NCI-H226 (cell line): ENCODE measurements around the gene SLC39A11.
"Not testable (repeated sequence)": the region's sequence is repeated elsewhere in the genome, so short reads cannot be mapped to it uniquely, and the experiment has no call there.

Experiments
- DNase-seq: peaks from one replicate; pipeline ENCODE4 v3.0.0-alpha.2; 2015

Gene SLC39A11

DNA sequence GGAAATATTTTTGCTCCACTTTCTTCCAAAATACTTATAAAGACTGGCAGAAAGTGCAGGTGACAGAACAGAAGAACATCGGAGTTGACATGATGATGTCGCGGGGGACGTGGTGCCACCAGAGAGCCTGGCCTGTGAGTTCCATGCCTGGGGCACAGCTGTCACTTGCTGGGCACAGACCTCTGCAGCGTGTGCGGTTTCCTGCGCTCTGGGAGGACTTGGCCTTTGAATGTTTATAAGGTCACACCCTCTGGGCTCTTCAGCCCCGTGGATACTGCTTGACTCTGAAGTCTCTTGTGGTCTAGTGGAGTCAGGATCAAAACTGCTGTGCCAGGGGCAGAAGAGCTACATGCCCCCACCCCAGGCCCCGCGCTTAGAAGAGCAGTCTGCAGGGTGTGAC lies 357.9 kb downstream of the SLC39A11 start:
- no peak for DNase-seq

DNA sequence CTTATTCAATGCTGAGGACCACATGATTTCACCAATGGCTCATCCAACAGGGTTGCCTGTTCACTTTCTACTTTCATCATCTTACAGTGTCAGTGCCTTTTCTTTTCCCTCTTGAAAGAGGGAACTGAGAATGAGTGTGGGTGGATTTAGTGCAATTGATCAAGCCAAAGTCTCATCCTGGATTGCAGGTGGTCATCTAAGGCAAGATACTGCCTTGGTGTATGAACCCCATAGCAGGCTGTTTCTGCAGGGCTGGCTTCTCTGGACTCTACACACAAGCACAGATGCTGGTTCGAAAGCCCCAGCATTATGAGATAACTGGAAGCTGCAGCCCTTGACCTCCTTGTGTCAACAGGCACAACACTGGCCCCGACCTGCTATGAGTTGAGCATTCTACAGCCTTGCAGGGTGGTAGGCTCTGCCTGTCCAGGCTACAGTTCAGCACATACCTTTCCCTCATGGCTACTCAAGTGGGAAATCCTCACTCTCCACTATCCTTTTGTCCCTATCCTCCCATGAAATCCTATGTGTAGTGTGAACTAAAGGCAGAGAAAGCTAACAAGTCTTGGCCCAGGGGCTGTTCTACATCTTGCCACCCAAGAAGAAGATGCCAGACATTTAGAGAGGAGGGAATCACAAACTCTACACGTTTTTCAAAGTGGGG lies 358.7 kb downstream of the SLC39A11 start:
- DNase-seq = no peak

DNA sequence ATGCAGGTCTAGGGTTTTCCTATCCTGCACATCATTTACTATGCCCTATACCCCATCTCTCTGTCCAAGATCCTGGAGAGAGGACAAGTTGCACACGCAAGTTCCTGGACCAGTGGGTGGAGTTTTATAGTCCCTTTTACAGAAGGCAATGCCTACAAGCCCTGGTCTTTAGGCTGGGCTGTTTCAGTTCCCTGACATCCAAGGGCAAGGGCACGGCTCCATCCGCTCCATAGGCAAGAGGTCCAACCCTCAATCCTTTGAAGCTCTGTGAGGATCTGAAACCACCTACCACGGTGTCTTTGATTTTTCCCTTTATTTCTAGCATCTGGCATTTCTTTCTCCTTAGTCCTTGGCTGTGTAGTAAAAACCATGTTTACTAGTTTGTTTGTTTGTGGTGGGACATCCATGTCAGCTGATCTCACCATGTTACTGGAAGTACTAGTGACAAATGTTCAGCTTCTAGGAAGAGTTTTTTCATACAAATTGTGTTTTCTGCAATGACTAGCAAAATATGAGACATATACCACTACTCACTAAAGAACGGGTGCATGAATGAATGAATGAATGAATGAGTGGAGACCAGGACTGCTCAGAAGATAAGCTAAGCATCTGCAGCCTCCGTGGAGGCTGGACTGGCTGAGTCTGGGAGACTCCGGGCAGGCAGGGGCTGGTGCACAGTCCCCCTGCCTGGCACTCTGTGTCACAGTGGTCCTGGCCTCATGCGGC lies 359.4 kb downstream of the SLC39A11 start:
- no peak for DNase-seq

DNA sequence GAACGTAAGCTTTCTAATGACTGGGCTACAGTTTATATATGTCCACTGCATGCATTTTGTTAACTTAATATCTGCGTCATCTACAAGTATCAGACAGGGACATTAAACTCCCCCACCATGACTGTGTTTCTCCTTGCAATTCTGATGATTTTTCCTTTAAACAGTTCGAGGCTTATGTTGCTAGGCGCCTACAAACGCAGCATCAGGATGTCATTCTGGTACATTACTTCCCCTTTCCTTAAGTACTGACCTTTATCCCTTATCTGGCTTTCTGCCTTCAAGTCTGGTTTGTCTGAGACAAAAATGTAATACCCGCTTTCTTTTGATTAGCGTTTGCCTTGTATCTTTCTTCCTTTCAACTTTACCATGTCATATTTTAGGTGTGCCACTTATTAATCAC lies 362.4 kb downstream of the SLC39A11 start:
- peak; percentile 24 for DNase-seq

DNA sequence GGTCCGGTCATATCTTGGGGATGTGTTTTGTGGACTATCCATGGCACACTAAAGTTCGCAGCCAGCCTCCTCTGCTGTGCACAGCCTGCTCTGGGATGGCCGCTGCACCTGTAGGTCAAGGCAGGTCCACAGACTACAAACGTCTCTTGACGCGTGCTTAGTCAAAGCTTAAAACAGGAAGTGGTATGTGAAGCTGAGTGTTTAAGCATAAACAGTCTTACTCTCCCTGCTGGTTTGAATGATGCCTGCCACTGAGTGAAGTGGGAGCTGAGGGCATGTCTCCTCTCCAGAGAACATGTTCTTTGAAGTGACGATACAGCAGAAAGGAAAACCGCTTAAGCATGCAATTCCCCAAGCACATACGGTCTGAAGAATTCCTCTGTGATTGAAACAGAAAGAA lies 365.6 kb downstream of the SLC39A11 start:
- no peak for DNase-seq

DNA sequence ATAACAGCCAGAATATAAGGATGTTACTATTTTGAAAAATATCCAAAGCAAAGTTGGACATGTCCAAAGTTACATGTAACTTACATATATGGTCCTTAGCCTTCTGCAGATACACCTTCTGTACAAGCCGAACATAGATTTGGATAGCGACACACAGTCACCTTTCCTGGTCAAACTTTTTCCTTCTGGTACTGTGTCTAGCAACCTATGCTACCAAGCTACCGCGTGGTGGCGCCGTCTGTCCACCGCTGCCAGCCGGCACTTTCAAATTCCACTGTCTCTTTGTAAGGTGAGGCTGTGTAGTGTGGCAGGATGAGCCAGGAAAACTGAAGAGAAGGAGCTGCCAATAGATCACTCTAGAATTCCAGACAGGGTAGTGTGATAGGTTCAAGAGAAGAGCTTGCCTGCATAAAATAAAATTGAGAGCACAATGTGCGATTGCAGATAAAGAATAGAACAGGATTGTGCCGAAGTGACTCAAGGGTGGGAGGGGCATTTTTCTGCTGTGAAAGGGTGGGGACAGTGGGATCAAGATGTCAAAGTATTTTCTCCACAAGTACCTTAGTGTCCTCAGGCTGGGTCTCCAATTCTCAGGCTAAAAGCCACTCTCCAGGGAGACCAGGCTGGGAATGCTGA lies 366.9 kb downstream of the SLC39A11 start:
- peak; percentile 22 for DNase-seq

DNA sequence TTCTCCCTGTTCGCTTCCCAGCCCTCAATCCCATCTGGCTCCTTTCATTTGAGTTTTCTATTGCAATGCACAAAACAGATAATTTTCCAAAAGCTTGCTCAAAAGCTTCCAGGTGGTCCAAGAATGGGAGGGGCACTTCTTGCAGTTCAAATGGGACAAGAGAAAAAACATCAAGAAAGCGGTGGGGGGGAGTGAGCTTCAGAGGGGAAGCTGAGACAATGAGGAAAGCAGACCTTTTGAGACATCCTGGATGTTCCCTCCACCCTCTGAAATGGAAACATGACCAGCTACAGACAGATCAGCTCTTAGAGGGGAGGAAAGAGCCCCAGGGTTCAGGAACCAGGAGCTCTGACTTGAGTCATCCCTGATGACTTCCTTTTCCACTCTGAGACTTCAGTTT lies 368.2 kb downstream of the SLC39A11 start:
- DNase-seq = no peak

DNA sequence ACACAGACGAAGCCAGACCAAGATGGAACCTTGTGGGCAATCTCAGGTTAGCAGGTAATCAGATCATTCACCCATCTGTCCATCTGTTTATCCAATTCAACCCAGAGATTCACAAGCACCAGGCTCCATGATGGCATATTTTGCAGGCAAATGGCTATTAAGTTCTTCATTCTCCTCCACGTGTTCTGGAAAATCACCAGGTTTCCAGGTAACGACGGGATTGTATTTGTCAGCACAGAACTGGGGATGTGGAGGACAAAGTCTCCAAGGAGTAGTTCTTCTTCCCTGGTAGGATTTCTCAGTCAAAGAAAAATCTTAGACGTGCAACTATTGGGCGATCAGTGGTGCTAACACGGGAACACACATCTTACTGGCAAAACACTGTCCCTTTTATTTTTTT lies 368.8 kb downstream of the SLC39A11 start:
- DNase-seq = no peak

DNA sequence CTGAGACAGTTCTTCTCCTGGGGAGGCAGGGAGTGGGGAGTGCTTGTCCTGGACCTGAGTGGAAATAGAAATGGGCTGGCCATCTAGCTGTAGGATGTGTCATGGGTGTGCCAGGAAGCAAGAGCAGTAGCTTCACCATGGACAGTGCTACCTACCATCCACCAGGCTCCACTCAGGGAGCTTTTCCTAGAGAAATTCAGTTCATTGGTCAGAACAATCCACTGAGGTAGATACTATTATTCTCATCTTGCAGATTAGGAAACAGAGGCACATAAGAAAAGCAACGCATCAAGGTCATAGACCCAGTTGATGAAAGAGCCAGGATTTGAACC lies 372.0 kb downstream of the SLC39A11 start:
- no peak for DNase-seq

DNA sequence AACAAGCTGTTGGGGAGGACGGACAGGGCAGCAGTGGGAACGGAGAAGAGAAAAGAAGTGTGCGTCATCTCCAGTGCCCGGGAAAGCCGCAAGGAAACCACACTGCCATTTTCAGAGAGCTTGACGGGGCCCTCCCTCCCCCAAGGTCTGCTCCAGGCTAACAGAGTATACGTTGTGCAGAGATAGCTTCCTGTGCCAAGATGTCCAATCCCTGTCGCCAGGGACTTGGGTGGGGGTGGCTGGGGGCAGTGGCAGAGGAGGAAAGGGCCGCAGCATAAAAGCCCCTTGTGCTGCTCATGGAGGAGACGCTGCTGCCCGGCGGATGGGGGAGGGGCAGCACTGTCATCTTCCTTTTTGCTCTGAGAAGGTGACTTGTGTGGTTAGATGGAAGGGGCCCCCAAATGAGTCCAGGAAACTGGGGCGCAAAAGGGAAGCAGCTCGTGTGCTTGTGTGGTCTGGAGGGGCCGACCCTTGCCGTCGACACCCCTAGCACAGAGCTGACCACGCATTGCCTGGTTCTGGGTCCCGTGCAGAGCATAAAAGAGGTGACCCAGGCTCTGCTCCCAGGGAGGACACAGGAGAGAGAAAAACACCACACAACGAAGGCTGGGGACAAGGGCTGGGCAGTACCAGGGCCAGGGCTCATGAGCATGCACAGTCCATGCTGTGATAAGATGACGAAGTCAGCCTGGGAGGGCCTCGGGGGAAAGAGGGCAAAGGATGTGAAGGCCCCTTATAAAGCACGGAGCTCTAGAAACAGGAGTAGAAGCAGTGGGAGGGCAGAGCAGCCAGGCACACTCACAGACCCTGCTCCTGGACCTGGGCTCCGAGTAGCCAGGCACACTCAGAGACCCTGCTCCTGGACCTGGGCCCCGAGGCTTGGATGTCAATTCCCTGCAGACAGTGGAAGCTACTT lies 372.7 kb downstream of the SLC39A11 start:
- DNase-seq = no peak

DNA sequence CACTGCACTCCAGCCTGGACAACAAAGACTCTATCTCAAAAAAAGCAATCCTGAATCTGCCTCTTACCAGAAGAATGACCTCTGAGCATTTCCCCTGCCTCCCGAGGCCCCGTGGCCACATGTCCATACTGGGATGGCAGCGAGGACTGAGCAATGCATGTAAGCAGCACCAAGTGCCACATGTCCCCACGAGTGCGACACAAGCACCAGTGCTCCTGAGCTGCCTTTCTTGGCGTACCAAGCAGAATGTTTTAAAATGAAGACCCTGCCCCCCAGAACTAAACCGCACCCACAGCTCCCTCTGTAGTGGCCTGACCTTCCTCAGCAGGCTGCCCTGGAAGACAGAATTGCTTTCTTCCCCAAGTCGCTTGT lies 373.3 kb downstream of the SLC39A11 start:
- no peak for DNase-seq

DNA sequence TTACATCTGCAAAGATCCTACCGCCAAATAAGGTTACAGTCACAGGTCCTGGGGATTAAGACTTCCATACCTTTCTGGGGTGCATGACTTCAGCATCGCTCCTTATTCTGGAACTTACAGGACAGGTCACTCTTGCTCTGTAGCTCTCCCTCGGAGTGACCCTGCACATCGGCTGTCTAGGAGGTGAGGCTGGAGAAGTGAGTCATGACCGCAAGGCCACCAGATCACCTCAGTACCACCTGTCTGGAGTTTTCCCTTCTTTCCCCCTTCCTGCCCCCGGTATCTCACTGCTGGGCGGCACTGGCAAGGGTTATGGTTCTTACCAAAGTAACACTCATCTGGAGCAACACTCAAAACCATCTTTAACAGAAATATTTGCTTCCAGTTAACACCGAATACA lies 374.8 kb downstream of the SLC39A11 start:
- DNase-seq = no peak

DNA sequence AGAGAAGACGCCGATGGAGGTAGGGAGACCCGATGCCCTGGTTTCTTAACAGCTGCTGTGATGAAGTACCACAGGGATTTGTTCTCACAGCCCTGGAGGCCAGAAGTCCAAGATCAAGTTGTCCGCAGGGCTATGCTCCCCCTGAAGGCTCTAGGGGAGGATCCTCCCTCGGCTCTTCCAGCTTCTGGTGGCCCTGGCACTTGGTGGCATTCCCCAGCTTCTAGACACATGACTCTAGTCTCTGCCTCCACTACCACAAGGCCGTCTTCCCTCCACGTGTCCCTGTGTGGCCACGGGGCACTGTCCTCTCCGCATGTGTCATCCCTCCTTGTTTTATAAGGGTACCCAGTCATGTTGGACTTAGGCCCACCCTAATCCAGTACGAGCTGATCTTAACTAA lies 375.2 kb downstream of the SLC39A11 start:
- no peak for DNase-seq

DNA sequence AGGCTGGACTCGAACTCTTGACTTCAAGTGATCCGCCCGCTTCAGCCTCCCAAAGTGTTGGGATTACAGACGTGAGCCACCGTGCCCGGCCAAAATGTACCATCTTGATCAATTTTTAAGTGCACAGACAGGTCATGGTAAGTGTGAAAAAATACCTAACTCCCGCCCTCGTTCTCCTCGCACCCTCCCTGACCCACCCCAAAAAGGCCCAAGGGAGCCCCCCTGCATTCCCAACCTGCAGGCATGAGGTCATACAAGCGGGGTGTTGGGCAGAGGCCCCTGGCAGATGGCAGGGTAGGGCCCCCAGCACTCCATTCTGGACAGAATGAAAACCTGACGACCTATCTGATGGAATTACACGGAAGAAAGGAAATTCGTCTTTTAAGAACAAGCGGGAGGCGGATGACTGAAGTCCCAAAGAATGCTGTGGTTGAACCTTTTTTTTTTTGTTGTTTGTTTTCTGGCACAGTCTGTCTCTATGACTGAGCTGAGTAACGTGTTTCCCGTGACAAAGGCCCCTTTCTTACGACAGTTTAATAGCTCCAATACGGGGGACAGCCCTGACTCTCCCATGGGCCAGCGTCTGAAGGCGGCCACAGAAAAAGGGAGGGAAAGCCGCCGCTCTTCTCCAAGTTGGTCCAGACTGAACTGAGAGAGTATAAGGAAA lies 376.4 kb downstream of the SLC39A11 start:
- peak; percentile 84 for DNase-seq

DNA sequence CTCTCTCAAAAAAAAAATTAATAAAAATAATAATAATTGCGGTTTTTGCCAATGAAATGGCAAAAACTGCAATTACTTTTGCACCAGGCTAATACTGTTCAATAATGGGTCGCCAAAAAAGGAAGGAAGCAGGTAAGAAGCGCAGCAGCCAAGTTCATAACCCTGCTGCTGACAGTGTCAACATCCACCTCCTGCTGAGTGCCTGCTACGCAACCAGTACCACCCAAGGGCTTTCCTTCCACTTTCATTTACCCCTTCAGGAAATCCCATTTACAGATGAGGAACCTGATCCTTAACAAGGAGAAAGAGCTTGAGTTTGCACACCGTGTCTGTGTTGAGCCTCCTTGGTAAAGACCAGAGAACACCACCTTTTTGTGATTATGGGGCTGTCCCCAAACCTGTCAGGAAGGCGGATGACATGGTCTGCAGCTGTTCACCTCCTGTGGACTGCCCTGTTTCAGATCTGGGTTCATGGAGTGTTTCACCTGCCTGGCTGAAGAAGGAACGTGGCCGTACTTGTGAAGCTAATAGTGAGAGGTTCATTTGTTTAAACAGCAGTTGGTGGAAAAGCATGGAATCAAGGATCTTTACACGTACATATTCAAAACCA lies 378.0 kb downstream of the SLC39A11 start:
- DNase-seq = no peak

DNA sequence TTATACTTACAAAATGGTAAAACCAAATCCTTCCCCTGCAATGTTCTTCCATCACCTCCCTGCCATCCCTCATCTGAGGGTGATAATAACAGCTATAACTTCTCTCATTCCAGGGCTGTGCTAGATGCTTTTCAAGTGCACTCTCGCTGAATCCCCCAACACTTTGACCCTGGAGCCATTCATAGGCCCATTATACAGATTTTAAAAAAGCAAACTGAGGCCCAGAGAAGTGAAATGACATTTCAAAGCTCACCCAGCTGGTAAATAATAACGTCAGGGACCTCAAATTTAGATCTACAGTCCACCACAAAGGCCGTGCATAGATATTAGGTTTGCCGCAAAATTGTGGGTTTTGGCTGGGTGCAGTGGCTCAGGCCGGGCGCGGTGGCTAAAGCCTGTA lies 378.8 kb downstream of the SLC39A11 start:
- no peak for DNase-seq

DNA sequence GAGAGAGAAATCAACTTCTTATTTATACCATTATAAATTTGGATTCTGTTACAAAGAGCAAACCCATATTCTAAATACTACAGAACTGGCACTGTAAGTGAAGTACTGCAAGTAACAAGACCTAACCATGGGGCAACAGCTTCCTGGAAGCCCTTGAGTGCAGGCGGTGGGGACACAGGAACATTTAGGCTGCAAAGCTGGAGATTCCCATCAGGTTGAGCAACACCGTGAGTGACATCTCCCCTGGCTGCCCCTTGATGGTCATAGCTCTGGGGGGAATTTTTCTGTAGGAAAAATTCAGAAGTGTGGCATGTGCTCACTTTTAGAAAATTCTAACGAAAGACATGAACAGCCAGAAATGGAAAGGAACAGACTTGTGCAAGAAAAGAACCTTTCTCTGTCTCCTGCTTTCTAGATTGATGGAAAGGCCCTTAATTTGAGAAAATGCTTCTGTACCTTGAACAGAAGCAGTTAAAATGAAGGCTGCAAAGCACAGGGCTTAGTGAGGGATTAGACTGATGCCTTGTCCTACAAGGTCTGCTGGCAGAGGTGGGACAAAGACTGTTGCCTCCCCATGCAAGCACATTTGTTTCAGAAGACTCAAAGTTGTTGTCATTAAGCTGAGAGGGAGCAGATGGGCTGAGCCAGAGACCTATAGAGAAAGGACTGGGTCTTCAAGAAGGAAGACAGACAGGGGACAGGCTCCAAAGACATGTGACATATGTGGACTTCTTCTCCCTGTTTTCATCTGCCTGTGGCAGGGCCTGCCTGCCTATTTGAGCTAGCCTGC lies 380.8 kb downstream of the SLC39A11 start:
- DNase-seq = no peak

DNA sequence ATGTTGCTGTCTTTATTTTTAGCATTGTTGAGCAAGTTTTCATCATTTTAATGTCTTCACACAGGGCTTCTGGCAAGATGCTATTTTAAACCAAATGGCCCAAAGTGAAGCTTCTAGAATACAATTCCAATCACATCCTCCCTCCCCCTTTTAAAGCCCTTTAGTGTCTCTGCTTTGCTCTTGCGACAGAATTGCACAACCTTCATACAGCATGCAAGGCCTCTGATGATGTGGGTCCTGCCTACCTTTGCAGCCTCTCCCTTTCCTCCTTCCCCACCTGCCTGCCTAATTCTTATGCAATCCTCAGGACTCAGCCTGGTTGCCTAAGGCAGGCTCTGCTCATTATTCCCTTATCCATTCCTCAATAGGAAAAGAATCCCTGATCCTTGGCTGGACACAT lies 381.7 kb downstream of the SLC39A11 start:
- no peak for DNase-seq

DNA sequence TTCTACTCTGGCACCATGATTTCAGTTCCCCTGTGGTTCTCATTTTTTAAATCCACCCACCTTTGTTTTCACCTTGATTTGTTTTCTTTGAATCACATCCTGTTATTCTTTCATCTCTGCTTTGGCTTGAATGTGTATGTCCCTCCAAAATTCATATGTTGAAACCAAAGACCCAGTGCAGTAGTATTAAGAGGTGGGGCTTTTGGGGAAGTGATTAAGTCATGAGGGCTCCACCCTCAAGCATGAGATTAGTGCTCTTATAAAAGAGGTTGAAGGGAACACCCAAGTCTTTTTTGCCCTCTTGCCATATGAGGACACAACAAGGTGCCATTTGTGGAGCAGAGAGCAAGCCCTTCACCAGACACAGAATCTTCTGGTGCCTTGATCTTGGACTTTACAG lies 382.3 kb downstream of the SLC39A11 start:
- no peak for DNase-seq

DNA sequence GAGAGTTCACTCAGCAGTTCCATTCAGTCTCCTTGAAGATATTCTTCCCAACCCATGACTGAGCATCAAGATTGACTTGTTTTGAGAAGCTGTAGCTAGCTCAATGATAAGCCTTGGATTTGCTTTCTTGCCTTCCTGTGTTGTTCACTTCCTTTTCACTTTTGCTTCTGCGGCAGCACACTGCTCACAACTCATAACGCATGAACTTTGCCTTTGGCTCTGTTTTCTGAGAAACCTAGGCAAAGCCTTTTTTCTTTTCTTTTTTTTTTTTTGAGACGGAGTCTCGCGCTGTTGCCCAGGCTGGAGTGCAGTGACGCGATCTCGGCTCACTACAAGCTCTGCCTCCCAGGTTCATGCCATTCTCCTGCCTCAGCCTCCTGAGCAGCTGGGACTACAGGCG lies 383.8 kb downstream of the SLC39A11 start:
- not testable (repeated sequence) for DNase-seq

DNA sequence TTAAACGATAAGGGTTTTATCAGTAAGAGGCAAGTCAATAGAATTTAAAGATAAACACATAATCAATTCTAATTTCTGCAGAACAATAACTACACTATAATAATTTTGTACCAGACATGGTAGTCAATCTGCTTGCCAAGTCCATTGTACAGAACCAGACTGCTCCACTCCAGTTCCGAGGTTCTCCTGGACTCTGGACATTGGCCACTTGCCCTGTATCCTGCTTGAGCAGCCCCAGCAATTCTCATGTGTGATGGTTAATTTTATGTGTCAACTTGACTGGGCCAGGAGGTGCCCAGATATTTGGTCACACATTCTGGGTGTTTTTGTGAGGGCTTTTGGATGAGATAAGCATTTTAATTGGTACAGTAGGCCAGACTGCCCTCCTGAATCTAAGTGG lies 384.6 kb downstream of the SLC39A11 start:
- no peak for DNase-seq
